ENCODE measurements around the gene AAK1. TPM values are rescaled to one million over a fixed set of nuclear protein-coding genes. Genes with fewer than 3 reads are reported as not detected.
A peak's percentile ranks its signal among the peaks of the same experiment; 100 is the strongest.

Gene AAK1
- polyA plus RNA-seq, 3 donors: 9.8 to 18.9 (median 10.8) TPM

DNA sequence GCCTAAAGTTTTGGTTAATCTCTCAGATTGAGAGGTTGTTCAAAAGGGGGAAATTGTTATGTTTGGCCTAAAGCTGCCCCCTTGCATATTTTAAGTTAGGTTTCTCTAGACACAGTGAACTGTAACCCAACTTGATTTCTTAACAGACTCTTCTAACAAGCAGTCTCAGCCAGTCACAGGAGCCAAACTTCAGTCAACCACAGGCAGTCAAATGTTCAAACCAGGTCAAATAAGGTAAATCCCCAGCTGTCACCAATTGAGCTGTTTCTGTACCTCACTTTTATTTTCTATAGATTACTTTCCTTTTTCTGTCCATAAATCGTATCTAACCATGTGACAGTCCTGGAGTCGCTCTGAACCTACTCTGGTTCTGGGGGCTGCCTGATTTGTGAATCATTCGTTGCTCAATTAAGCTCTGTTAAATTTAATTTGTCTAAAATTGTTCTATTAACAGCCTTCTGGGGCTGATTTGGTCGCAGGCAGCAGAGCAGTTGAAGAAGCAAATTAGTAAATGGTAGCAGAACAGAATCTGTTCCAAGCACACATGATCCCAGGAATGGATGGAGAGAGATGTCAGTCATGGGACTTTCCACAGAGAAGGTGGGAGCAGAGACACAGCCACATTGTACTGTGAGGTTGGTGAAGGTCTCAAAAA is 189.9 kb downstream of the AAK1 start:
- no peaks in the 10 kb centered on the region for H3K27me3 ChIP-seq (ENCODE audit: control insufficient read depth in 2 of 2, insufficient read depth in 2 of 2, low read length in 2 of 2)
- H3K4me3 ChIP-seq (replicated peaks in 1 of 3; ENCODE audit: low read depth in 2 of 3, low read length in 3 of 3): no peak overlapping the region
- H3K79me2 ChIP-seq (ENCODE audit: insufficient read depth, low read length): no peaks in the 10 kb centered on the region
- H4K20me1 ChIP-seq (ENCODE audit: insufficient read depth, low read length): no peaks in the 10 kb centered on the region
- H3K27ac Mint-ChIP-seq: no peak overlapping the region
- H3K9me3 ChIP-seq (replicated peaks in 1 of 2; ENCODE audit: control insufficient read depth in 1 of 2, insufficient read depth in 1 of 2, low read length in 2 of 2): no peaks in the 10 kb centered on the region
- H3K27me3 Mint-ChIP-seq (ENCODE audit: low read depth in 3 of 3): peaks cover 0 to 4% (median 3%) of the 10 kb centered on the region in 3 donors
- DNase-seq: no peak
- peaks cover 9 to 24% of the 10 kb centered on the region in 2 donors for H3K4me1 ChIP-seq (ENCODE audit: control insufficient read depth in 1 of 2, insufficient read depth in 2 of 2, low read length in 2 of 2)
- no peaks in the 10 kb centered on the region for H3K36me3 ChIP-seq (replicated peaks in 1 of 2; ENCODE audit: control insufficient read depth in 1 of 2, insufficient read depth in 2 of 2, low read length in 2 of 2)
- H3K4me2 ChIP-seq (replicated peaks; ENCODE audit: extremely low read depth, low read length, poor library complexity, severe bottlenecking): no peak overlapping the region
- 100% methylated on average over 1 of the region's 4 CpGs for WGBS (ENCODE audit: insufficient coverage)
- H3K36me3 Mint-ChIP-seq: no peaks in the 10 kb centered on the region
- H3K27ac ChIP-seq (ENCODE audit: low read depth in 1 of 2, low read length in 2 of 2): no peak overlapping the region
- TF ChIP-seq, protein P1, sequence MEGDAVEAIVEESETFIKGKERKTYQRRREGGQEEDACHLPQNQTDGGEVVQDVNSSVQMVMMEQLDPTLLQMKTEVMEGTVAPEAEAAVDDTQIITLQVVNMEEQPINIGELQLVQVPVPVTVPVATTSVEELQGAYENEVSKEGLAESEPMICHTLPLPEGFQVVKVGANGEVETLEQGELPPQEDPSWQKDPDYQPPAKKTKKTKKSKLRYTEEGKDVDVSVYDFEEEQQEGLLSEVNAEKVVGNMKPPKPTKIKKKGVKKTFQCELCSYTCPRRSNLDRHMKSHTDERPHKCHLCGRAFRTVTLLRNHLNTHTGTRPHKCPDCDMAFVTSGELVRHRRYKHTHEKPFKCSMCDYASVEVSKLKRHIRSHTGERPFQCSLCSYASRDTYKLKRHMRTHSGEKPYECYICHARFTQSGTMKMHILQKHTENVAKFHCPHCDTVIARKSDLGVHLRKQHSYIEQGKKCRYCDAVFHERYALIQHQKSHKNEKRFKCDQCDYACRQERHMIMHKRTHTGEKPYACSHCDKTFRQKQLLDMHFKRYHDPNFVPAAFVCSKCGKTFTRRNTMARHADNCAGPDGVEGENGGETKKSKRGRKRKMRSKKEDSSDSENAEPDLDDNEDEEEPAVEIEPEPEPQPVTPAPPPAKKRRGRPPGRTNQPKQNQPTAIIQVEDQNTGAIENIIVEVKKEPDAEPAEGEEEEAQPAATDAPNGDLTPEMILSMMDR (IDR thresholded peaks at IDR 0.05): no peak
- no peak overlapping the region for H3K4me3 Mint-ChIP-seq
- H2AFZ ChIP-seq (ENCODE audit: insufficient read depth, low read depth, low read length, poor library complexity, severe bottlenecking): no peak overlapping the region
- H3K9ac ChIP-seq (ENCODE audit: insufficient read depth, low read length, poor library complexity, severe bottlenecking): no peak overlapping the region
- peaks cover 31% of the 10 kb centered on the region for H3K4me1 Mint-ChIP-seq
- intact Hi-C loops (cut with micrococcal nuclease): no loop called here
- no peaks in the 10 kb centered on the region for H3K9me3 Mint-ChIP-seq

DNA sequence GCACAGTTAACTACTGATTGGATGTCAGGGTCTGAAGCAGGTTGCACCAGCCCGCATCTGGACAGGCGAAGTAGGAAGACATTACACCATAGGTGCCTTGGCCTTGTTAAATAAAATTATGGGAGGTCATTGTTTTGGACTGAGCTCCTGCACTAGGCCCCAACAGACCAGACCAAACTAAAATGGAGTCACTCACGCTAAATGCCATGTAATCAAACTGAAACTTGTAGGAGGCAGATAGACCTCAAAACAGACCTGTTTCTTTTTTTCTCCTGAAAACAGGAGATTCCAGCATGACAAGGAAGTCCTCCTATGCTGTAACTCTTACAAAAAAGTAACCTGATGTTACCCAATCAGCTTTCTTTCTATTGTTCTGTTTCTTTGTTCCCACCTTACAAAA is 190.9 kb downstream of the AAK1 start:
- Mint-ChIP-seq H3K4me3 (no peak overlapping the region), H3K27ac (peak overlapping the region in 3 of 7 donors; percentile 45 to 82 (median 79)), H3K27me3 (ENCODE audit: low read depth in 3 of 3) (peaks cover 2 to 4% (median 3%) of the 10 kb centered on the region in 3 donors), H3K4me1 (peaks cover 37% of the 10 kb centered on the region), H3K36me3 (no peaks in the 10 kb centered on the region), H3K9me3 (no peaks in the 10 kb centered on the region)
- no peaks in the 10 kb centered on the region for H3K9me3 ChIP-seq (replicated peaks in 1 of 2; ENCODE audit: control insufficient read depth in 1 of 2, insufficient read depth in 1 of 2, low read length in 2 of 2)
- H3K4me3 ChIP-seq (replicated peaks in 1 of 3; ENCODE audit: low read depth in 2 of 3, low read length in 3 of 3): no peak overlapping the region
- TF ChIP-seq, protein P1 (IDR thresholded peaks at IDR 0.05): no peak
- no peaks in the 10 kb centered on the region for H3K36me3 ChIP-seq (replicated peaks in 1 of 2; ENCODE audit: control insufficient read depth in 1 of 2, insufficient read depth in 2 of 2, low read length in 2 of 2)
- no peaks in the 10 kb centered on the region for H3K79me2 ChIP-seq (ENCODE audit: insufficient read depth, low read length)
- no peak for DNase-seq
- intact Hi-C loops (cut with micrococcal nuclease): no loop called here
- no peaks in the 10 kb centered on the region for H3K27me3 ChIP-seq (ENCODE audit: control insufficient read depth in 2 of 2, insufficient read depth in 2 of 2, low read length in 2 of 2)
- H4K20me1 ChIP-seq (ENCODE audit: insufficient read depth, low read length): no peaks in the 10 kb centered on the region
- H3K4me2 ChIP-seq (replicated peaks; ENCODE audit: extremely low read depth, low read length, poor library complexity, severe bottlenecking): no peak overlapping the region
- H3K27ac ChIP-seq (ENCODE audit: low read depth in 1 of 2, low read length in 2 of 2): peak overlapping the region in 1 of 2 donors; percentile 39
- no peak overlapping the region for H3K9ac ChIP-seq (ENCODE audit: insufficient read depth, low read length, poor library complexity, severe bottlenecking)
- no peak overlapping the region for H2AFZ ChIP-seq (ENCODE audit: insufficient read depth, low read depth, low read length, poor library complexity, severe bottlenecking)
- H3K4me1 ChIP-seq (ENCODE audit: control insufficient read depth in 1 of 2, insufficient read depth in 2 of 2, low read length in 2 of 2): peaks cover 14 to 28% of the 10 kb centered on the region in 2 donors
- 91% methylated on average over 1 of the region's 3 CpGs for WGBS (ENCODE audit: insufficient coverage)

Data from CD14-positive monocyte (primary cell).